Skeletal muscle cell (primary cell): ENCODE data around the gene SNX3.
A peak's percentile ranks its signal among the peaks of the same experiment; 100 is the strongest.
"Not testable (repeated sequence)": the region's sequence is repeated elsewhere in the genome, so short reads cannot be mapped to it uniquely, and the experiment has no call there.

Experiments used
- DNase-seq: peaks from one replicate; pipeline ENCODE4 v3.0.0-alpha.2; 2010; ENCODE audit warnings: low read depth
- H3K4me3 ChIP-seq: 2 replicates; pipeline ENCODE4 v1.5.1; 2011; ENCODE audit warnings: low read depth, mild to moderate bottlenecking, control low read depth, low read length, moderate library complexity

Gene SNX3

DNA sequence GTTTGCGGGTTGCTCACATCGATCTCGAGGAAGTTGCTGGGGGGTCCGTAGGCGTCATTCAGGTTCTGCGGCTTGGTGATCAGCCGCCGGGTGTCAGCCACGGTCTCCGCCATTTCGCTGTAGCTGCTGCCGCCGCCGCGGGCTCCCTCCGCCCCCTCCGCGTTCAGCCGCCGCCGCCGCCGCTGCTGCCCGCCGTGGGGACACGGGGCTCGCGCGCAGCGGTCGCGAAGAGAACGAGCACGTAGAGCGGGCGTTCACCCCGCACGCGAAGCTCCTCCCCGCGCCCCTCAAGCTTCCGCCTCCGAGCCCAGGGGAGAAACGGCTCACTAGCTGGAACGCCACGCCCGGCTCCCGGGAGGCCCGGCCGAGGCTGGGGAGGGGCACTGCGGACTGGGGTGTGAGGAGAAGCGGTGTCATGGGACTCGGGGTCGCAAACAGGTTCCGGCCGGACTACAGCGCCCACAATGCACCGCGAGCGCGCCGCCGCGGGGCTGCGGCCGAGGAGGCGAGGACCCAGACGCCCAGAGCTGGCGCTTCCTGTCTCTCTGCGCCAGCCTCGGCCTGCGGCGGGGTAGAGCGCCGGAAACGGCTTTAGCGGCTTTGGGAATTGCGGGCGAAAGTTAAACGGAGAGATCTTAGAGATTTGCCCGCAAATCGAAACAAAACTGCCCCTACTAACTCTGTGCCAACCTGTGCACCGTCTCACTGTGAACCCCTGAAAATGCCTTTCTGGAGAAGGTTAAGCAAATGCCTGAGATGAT, at the start of gene SNX3:
SNX3 (minus strand) TSS at position 232 of the 761 bp plus-strand sequence; CDS start at position 113, 119 bp downstream.
- H3K4me3 ChIP-seq = peak within 1 kb of the TSS; percentile 85

DNA sequence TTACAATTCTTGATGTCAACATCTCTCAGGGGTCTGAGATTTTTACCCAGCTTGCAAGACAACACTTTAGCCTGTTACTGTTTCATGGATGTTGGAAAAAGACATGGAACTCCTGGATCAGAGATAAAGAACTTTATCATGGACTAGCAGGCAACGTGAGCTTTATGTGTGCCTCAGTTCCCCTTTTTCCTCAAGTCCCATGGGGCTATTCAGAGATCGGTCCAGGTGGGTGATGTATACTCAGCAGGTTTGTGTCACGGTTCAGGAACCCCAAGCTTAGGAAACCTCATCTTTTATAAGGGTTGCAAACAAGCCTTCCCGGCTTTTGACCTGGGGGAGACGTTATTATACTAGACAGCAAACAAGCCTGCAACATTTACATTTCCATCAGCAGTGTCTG, 49.0 kb upstream of the SNX3 start:
- DNase-seq = no peak
- no peak overlapping the region for H3K4me3 ChIP-seq

More for the DNA sequence above, at the start of gene SNX3:
- DNase-seq = peak; percentile 87

DNA sequence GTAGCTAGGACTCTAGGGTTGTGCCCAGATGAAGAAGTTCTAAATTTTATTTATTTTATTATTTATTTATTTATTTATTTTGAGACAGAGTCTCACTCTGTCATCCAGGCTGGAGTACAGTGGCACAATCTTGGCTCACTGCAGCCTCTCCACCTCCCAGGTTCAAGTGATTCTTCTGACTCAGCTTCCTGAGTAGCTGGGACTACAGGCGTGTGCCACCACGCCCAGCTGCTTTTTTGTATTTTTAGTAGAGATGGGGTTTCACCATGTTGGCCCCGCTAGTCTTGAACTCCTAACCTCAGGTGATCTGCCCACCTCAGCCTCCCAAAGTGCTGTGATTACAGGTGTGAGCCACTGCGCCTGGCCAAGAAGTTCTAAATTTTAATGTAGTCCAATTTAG, 47.8 kb upstream of the SNX3 start:
- not testable (repeated sequence) for H3K4me3 ChIP-seq, DNase-seq

DNA sequence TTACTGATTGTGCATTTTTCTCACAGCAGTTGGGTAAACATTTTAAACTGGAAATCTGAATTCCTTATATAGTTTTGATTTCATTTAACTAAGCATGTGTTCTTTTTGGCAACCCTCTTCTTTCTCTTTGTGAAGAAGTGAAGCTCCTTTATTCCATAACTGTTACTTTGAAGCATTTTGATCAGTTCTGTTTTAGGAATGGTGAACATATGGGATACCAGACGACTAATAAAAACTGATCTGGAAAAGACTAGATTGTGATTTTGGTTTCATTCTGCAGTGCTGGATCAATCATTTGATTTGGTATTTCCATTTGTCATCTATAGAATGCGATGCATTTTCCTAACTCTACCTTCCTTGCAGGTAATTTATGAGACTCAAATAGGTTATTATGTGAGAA, 43.8 kb upstream of the SNX3 start:
- no peak overlapping the region for H3K4me3 ChIP-seq
- DNase-seq = no peak

DNA sequence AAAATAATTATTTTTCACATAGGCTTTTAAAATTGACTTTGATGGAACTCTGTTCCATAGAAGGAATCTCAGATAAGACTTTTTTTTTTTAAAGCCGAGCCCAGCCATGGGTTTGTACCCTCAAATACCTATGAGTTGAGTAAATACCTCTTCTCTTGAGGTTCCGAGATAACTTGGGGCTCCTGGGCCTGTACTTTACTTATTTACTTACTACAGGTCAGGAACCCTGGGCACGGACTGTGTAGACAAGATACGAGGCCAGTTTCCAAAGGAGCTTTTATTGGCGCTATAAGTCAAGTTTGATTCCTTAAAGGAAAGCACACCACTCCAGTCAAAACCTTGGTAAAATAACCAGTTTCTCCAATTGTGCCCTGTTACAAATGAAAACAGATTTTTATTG, 41.5 kb upstream of the SNX3 start:
- no peak for DNase-seq
- no peak overlapping the region for H3K4me3 ChIP-seq

DNA sequence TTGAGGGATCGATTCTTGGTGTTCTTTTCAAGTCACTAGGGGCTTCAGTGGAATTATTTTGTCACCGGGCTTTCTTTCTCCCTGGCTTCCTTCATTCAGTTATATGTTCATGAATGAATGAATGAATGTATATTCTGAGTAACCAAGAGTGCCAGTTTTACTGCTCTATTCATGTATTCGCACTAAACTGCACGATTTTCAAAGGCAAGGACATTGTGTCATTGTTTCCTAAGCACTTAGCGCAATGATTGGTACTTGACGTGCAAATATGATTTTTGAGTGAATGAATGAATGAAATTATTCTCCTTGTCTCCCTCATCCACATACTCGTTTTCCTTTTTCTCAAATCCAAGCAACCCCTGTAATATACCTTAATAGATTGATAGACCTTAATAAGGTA, 34.8 kb upstream of the SNX3 start:
- H3K4me3 ChIP-seq = peak overlapping the region; percentile 78

DNA sequence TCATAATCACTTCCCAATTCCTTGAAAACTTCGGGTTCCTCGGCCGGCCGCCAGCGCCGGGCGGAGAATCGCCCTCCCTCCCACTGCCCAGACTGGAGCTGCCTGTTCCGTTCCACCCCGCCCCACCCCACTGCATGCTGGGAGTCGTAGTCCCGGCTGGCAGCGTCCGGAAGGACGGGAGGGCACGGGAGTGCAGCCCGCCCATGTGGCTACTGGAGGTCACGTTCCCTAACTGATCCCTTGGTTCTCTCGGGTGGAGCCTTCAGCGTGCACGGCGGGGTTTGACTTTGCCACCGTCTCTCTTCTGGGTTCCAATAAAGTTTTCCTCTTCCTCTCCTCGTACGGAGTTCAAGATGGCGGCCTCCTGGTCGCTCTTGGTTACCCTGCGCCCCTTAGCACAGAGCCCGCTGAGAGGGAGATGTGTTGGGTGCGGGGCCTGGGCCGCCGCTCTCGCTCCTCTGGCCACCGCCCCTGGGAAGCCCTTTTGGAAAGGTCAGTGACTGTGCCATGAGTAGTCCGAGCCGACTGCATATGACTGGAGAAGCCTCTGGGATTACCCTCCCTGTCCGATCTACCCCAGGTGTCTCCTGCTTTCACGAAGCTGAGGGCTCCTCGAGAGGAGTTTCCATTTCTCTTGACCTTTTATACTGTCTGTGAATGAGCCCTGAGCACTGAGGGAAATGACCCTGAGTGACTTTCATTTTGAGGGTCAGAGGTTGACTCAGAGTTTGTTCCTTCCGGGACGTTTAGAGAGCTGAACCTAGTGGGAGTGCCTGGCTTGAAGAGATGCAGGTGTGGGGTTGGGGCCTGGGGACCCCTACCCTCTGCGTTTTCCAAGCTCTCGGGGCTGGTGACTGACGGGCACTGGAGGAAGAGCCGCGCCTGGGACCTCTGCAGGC, 34.1 kb upstream of the SNX3 start, which contains the start of gene AFG1L:
AFG1L (plus strand) TSS at position 328 of the 899 bp plus-strand sequence; CDS start at position 354, 26 bp downstream.
- H3K4me3 ChIP-seq = peak within 1 kb of the TSS; percentile 78
- DNase-seq = peak; percentile 55

More for the DNA sequence above, 34.8 kb upstream of the SNX3 start:
- no peak for DNase-seq

DNA sequence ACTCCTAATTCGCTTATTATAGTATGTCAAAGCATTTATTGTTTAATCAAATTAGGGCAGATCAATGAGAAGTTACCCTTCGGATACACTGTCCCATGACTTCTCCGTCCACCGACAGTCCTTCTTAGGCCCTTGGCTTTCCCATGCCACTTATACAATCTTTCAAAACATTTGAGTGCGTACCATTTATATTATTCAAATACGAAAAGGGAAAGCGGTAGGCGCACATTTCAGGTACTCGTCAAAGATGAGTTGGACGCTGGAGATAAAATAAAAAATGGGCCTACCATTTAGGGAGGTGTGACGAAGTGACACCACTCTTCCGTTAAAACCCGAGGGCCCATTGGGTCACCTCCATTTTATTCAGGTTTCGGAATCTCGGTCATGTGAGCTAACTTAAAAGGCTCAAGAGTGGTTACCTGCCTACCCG, 33.5 kb upstream of the SNX3 start:
- H3K4me3 ChIP-seq = peak overlapping the region; percentile 78
- DNase-seq = no peak

DNA sequence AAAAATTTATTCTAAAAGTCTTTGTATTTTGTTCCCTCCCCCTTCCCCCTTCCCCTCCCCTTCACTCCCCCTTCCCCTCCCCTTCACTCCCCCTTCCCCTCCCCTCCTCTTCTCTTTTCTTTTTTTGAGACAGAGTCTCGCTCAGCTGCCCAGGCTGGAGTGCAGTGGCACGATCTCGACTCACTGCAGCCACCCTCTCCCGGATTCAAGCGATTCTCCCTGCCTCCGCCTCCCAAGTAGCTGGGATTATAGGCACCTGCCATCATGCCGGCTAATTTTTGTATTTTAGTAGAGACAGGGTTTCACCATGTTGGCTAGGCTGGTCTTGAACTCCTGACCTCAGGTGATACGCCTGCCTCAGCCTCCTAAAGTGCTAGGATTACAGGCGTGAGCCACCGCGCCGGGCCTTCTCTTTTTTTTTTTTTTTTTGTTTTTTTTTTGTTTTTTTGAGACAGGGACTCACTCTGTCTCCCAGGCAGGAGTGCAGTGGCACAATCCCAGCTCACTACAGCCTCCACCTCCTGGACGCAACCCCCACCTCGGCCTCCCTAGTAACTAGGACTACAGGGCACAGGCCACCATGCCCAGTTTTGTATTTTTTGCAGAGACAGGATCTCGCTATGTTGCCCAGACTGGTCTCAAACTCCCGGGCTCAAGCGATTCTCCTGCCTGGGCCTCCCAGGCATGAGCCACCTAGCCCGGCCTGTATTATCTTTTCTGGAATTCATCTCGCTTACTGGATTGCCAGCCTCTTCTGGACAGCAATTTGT, 32.9 kb upstream of the SNX3 start:
- no peak for DNase-seq
- peak overlapping the region; percentile 78 for H3K4me3 ChIP-seq

DNA sequence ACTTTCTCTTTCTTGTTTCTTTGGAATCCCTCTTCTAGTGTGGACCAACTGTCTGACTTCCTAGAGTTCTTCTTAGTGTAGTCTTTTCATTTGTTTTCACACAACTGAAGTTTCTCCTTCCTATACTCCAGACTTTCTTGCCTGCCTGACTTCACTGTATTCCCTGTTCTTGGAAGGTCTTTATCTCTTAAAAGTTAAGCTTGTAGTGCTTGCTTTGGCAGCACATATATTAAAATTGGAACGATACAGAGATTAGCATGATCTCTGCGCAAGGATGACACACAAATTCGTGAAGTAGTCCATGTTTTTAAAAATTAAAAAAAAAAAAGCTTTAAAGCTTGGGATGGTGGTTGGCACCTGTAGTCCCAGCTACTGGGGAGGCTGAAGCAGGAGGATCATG, 31.7 kb upstream of the SNX3 start:
- H3K4me3 ChIP-seq, DNase-seq: not testable (repeated sequence)

DNA sequence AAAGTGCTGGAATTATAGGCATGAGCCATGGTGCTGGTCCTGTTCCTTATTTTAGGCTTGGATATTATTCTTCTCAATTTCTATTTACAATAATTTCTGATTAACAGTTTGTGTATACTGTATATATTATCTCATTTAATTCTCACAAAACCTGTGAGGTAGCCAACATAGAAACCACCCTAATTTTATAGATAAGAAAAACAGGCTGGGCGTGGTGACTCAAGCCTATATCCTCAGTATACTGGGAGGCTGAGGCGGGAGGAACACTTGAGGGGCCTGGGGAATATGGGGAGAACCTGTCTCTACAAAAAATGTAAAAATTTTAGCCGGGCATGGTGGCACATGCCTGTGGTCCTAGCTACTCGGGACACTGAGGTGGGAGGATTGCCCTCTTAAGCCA, 30.3 kb upstream of the SNX3 start:
- no peak for DNase-seq
- no peak overlapping the region for H3K4me3 ChIP-seq

DNA sequence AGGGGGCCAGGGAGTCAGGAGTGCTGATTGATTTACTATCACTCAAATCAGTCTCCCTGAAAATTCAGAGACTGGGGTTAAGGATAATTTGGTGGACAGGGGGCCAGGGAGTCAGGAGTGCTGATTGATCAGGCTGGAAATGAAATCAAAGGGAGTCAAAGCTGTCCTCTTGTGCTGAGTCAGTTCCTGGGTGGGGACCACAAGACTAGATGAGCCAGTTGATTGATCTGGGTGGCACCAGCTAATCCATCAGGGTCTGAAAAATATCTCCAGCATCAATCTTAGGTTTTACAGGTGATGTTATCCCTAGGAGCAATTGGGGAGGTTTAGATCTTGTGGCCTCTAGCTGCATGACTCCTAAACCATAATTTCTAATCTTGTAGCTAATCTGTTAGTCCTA, 27.9 kb upstream of the SNX3 start:
- DNase-seq = no peak
- no peak overlapping the region for H3K4me3 ChIP-seq

DNA sequence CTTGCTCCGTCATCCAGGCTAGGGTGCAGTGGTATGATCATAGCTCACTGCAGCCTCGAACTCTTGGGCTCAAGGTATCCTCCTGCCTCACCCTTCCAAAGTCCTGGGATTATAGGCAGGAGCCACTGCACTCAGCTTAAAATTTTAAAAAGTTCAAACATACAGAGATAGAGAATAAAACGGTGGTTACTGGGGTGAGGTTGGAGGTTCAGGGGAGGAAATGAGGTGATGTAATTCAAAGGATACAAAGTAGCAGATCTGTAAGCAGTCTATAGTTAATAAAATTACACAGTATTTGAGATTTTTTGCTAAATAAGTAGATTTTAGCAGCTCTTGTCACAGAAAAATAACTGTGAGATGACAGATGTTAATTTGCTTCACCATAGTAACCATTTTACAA, 26.5 kb upstream of the SNX3 start:
- DNase-seq = no peak
- H3K4me3 ChIP-seq = no peak overlapping the region

DNA sequence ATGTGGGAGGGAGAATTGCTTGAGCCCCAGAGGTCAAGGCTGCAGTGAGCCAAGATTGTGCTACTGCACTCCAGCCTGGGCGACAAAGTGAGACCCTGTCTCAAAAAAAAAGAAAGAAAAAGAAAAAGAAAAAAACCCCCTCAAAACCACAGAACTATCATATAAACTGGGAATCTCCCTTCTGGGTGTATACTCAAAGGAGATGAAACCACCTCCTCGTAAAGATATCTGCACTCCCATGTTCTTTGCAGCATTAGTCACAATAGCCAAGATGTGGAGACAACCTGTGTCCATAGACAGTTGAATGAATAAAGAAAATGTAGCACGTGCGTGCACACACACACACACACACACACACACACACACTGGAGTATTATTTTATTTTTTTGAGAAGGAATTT, 25.5 kb upstream of the SNX3 start:
- DNase-seq = no peak
- no peak overlapping the region for H3K4me3 ChIP-seq

DNA sequence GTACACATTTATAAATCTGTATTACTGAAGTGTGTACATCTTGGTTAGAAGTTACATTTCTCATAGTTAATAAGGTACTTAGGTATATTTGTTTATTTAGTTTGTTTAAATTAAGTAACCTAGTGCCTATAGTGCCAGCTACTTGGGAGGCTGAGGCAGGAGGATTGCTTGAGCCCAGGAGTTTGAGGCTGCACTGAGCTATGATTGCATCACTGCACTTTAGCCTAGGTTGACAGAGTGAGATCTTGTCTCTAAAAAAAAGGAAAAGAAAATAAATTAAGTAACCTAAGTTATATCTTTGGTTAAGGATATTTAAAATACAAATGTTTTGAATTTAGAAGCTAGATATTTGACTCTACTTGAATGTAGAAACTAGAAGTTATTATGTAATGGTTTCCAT, 24.5 kb upstream of the SNX3 start:
- H3K4me3 ChIP-seq = no peak overlapping the region
- no peak for DNase-seq

DNA sequence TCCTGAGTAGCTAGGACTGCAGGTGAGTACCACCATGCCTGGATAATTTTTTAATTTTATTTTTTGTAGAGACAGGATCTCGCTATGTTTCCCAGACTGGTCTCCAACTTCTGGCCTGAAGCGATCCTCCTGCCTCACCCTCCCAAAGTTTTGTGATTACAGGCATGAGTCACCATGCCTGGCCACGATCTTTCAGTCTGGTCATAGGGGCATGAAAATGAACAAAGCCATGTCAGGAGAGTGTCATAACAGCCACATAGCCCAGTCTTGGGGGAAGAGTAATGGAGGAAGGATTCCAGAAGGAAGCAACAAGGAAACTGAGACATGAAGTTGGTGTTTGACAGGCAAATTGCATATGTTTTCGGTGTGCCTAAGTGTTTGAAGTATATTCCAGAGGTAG, 17.0 kb upstream of the SNX3 start:
- no peak for DNase-seq
- no peak overlapping the region for H3K4me3 ChIP-seq

DNA sequence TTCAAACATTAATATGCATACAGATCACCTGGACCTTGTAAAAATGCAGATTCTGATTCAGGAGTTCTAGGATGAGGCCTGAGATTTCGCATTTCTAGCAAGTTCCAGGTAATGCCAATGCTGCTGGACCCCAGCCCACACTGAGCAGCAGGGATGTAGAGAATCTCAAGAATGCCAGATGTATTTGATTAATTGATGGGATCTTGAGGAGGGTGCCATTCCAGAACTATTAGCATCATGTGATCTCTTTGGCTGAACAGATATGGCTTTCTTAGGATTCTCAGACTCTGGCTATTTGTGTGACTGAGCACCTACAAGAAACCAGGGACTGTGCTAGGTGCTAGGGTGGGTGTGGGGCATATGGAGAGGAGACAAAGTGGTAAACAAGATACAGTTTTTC, 16.5 kb upstream of the SNX3 start:
- DNase-seq = no peak
- no peak overlapping the region for H3K4me3 ChIP-seq

DNA sequence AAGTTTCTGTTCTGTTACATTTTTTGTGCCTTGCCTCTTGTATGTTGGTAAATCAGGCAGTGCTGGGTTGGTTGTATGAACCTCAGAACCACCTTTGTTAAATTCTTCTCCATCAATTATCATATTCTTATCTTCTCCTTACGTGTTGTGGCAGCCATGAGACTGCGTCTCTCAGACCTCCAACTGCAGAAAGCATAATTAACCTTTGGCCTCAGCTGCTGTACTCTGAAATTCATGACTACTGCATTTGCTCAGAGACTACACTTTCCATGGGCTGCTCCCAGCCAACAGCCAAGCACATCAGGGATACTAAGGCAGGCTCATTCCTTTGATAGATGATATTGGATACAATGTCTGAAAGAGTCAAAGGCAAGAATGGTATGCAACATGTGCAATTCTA, 15.1 kb upstream of the SNX3 start:
- no peak for DNase-seq
- no peak overlapping the region for H3K4me3 ChIP-seq

DNA sequence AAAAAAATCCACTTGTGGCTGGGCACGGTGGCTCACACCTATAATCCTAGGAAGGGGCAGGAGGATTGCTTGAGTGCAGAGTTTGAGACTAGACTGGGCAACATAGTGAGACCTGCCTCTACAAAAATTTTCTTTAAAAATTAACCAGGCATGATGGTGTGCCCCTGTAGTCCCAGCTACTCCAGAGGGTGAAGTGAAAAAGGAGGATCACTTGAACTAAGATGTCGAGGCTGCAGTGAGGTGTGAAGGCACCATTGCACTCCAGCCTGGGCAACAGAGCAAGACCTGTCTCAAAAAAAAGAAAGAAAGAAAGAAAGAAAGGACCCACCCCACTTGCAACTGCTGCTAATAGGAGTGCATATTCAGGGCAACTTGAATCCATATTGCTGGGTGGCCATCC, 13.7 kb upstream of the SNX3 start:
- no peak overlapping the region for H3K4me3 ChIP-seq
- DNase-seq = no peak

DNA sequence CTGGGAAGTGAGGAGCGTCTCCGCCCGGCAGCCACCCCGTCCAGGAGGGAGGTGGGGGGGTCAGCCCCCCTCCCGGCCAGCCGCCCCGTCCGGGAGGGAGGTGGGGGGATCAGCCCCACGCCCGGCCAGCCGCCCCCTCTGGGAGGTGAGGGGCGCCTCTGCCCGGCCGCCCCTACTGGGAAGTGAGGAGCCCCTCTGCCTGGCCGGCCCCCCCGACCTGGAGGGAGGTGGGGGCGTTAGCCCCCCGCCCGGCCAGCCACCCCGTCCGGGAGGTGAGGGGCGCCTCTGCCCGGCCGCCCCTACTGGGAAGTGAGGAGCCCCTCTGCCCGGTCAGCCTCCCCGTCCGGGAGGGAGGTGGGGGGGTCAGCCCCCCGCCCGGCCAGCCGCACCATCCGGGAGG, 9.1 kb upstream of the SNX3 start:
- DNase-seq, H3K4me3 ChIP-seq: not testable (repeated sequence)
